GM18517 (cell line): Measurements from ENCODE around the gene AMBN.

Source experiments
- ATAC-seq: cut with Tn5 transposase; IDR thresholded peaks from one replicate; pipeline ENCODE4 v1.9.1; 2021; ENCODE audit warnings: mild to moderate bottlenecking, moderate library complexity; ENCODE audit not compliant: unreplicated experiment

The AMBN gene

GRCh38 chr4:70591955-70592582, at the start of gene AMBN:
AMBN (plus strand) TSS chr4:70592256; CDS start chr4:70592359, 103 bp downstream.
- ATAC-seq = no peak

GRCh38 chr4:70544279-70544868, 47.7 kb upstream of the AMBN start:
- peak; percentile 74 for ATAC-seq

GRCh38 chr4:70556856-70557255, 35.2 kb upstream of the AMBN start:
- ATAC-seq = no peak

- no peak for ATAC-seq
These were observed 32.7 kb upstream of the AMBN start for GRCh38 chr4:70559211-70559830.

- ATAC-seq = no peak
These were observed 32.1 kb upstream of the AMBN start for GRCh38 chr4:70559924-70560323.

GRCh38 chr4:70564033-70564432, 28.0 kb upstream of the AMBN start:
- no peak for ATAC-seq

GRCh38 chr4:70570796-70571195, 21.3 kb upstream of the AMBN start:
- no peak for ATAC-seq

- ATAC-seq = no peak
These were observed 20.3 kb upstream of the AMBN start for GRCh38 chr4:70571772-70572171.

GRCh38 chr4:70575964-70576363, 16.1 kb upstream of the AMBN start:
- no peak for ATAC-seq

GRCh38 chr4:70577220-70577927, 14.7 kb upstream of the AMBN start:
- no peak for ATAC-seq

- no peak for ATAC-seq
These were observed 10.1 kb upstream of the AMBN start for GRCh38 chr4:70581980-70582379.

GRCh38 chr4:70583952-70584834, 7.9 kb upstream of the AMBN start:
- no peak for ATAC-seq

GRCh38 chr4:70586841-70587240, 5.2 kb upstream of the AMBN start:
- no peak for ATAC-seq

- ATAC-seq = peak; percentile 98
These were observed 2.3 kb upstream of the AMBN start for GRCh38 chr4:70589785-70590184.

- no peak for ATAC-seq
These were observed 2.1 kb downstream of the AMBN start for GRCh38 chr4:70594196-70594595.

GRCh38 chr4:70600305-70600704, 8.2 kb downstream of the AMBN start:
- ATAC-seq = no peak

GRCh38 chr4:70600977-70601376, 8.9 kb downstream of the AMBN start:
- ATAC-seq = no peak

GRCh38 chr4:70601422-70602039, 9.5 kb downstream of the AMBN start:
- ATAC-seq = peak; percentile 96

GRCh38 chr4:70603856-70604255, 11.8 kb downstream of the AMBN start:
- no peak for ATAC-seq

- no peak for ATAC-seq
These were observed 14.4 kb downstream of the AMBN start for GRCh38 chr4:70606459-70606858.
